ENCODE data around the gene GAB1.

DNA sequence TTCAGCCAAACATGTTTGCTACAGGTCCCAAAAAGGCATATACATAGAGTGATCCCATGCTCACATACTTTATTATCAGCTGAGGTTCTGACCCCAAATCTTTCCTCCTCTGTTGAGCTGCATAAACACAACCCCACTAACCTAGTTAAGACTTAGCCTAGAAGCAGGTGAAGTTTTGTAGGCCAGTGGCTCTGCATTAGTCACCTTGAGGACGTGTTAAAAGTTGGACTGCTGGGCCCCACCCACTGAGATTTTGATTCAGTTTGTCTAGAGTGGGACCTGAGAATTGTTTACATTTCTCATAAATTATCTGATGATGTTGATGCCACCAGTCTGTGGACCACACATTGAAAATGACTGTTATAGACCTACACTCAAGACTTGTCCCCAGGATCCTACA lies 43.8 kb upstream of the GAB1 start:
- TF ChIP-seq, protein P1, sequence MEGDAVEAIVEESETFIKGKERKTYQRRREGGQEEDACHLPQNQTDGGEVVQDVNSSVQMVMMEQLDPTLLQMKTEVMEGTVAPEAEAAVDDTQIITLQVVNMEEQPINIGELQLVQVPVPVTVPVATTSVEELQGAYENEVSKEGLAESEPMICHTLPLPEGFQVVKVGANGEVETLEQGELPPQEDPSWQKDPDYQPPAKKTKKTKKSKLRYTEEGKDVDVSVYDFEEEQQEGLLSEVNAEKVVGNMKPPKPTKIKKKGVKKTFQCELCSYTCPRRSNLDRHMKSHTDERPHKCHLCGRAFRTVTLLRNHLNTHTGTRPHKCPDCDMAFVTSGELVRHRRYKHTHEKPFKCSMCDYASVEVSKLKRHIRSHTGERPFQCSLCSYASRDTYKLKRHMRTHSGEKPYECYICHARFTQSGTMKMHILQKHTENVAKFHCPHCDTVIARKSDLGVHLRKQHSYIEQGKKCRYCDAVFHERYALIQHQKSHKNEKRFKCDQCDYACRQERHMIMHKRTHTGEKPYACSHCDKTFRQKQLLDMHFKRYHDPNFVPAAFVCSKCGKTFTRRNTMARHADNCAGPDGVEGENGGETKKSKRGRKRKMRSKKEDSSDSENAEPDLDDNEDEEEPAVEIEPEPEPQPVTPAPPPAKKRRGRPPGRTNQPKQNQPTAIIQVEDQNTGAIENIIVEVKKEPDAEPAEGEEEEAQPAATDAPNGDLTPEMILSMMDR (IDR thresholded peaks at IDR 0.05; ENCODE audit: insufficient read depth, low read length, poor library complexity, severe bottlenecking), result no peak
- TF ChIP-seq EZH2phosphoT487 (conservative IDR thresholded peaks at IDR 0.05; ENCODE audit: low read length), result no peak

All from SU-DHL-6 (cell line).